KMS-11 (cell line): ENCODE measurements around the gene DOCK10.
A peak's percentile ranks its signal among the peaks of the same experiment; 100 is the strongest.

Experiments
- H2AFZ ChIP-seq: fragments of 200-600 bp; sonication (generic); 2 replicates; pipeline ENCODE4 v1.6.1; 2016; ENCODE audit warnings: antibody characterized with exemption, mixed run types, low read depth
- H3K27ac ChIP-seq: fragments of 200-600 bp; sonication (generic); 2 replicates; pipeline ENCODE4 v1.6.1; 2016; ENCODE audit warnings: mild to moderate bottlenecking, mixed run types
- H3K27me3 ChIP-seq: fragments of 200-600 bp; sonication (generic); 2 replicates; pipeline ENCODE4 v1.6.1; 2017; ENCODE audit warnings: mild to moderate bottlenecking, low read depth, mixed run types, moderate library complexity; ENCODE audit not compliant: insufficient read depth
- H3K36me3 ChIP-seq: fragments of 200-600 bp; sonication (generic); 2 replicates; pipeline ENCODE4 v1.6.1; 2017; ENCODE audit warnings: mild to moderate bottlenecking, mixed run types; ENCODE audit not compliant: insufficient read depth
- H3K4me1 ChIP-seq: fragments of 200-600 bp; sonication (generic); 2 replicates; pipeline ENCODE4 v1.6.1; 2016; ENCODE audit warnings: mild to moderate bottlenecking, low read depth, mixed run types; ENCODE audit not compliant: poor library complexity, severe bottlenecking
- H3K4me2 ChIP-seq: fragments of 200-600 bp; sonication (generic); 2 replicates; pipeline ENCODE4 v1.7.0; 2016; ENCODE audit warnings: mild to moderate bottlenecking, mixed run types
- H3K4me3 ChIP-seq: fragments of 200-600 bp; sonication (generic); IDR thresholded peaks from 2 replicates; pipeline ENCODE4 v1.6.1; 2017; ENCODE audit warnings: low read depth, low read length, mixed read lengths; ENCODE audit not compliant: insufficient read depth
- H3K79me2 ChIP-seq: fragments of 200-600 bp; sonication (generic); 2 replicates; pipeline ENCODE4 v1.6.1; 2016; ENCODE audit warnings: low read depth, mixed run types; ENCODE audit not compliant: insufficient read depth
- H3K9ac ChIP-seq: fragments of 200-600 bp; sonication (generic); 2 replicates; pipeline ENCODE4 v1.6.1; 2016; ENCODE audit warnings: mild to moderate bottlenecking, mixed run types
- H4K20me1 ChIP-seq: fragments of 200-600 bp; sonication (generic); 2 replicates; pipeline ENCODE4 v1.6.1; 2016; ENCODE audit warnings: mild to moderate bottlenecking, mixed run types; ENCODE audit not compliant: insufficient read depth
- CTCF ChIP-seq: fragments of 200-600 bp; sonication (generic); conservative IDR thresholded peaks from 2 replicates; pipeline ENCODE4 v1.6.1; 2017; ENCODE audit warnings: low read depth, mild to moderate bottlenecking, antibody characterized with exemption, low read length, moderate library complexity, mixed read lengths

Gene DOCK10

GRCh38 chr2:225041207-225041850, 939 bp downstream of the DOCK10 start:
- Histone ChIP-seq H3K4me2 (peak overlapping the region; percentile 80), H3K36me3 (no peaks in the 10 kb centered on the region), H3K9ac (peak overlapping the region; percentile 56; the same call in 1 of the 2 replicates), H2AFZ (peak overlapping the region; percentile 81), H3K27ac (peak overlapping the region; percentile 59), H3K27me3 (no peaks in the 10 kb centered on the region), H3K79me2 (no peaks in the 10 kb centered on the region), H3K4me3 (peak overlapping the region; percentile 36), H4K20me1 (no peaks in the 10 kb centered on the region), H3K4me1 (peaks cover 17% of the 10 kb centered on the region)
- TF ChIP-seq CTCF = no peak

GRCh38 chr2:225040856-225041206, 1.4 kb downstream of the DOCK10 start:
- H3K4me1 ChIP-seq = peaks cover 17% of the 10 kb centered on the region
- H3K4me2 ChIP-seq = peak overlapping the region; percentile 80
- peak overlapping the region; percentile 81 for H2AFZ ChIP-seq
- H3K36me3 ChIP-seq = no peaks in the 10 kb centered on the region
- H3K4me3 ChIP-seq = peak overlapping the region; percentile 36
- H3K27ac ChIP-seq = peak overlapping the region; percentile 59
- H3K27me3 ChIP-seq = no peaks in the 10 kb centered on the region
- no peaks in the 10 kb centered on the region for H3K79me2 ChIP-seq
- TF ChIP-seq CTCF = no peak
- H3K9ac ChIP-seq = peak overlapping the region; percentile 56; the same call in 1 of the 2 replicates
- H4K20me1 ChIP-seq = no peaks in the 10 kb centered on the region

GRCh38 chr2:225040142-225040541, 2.1 kb downstream of the DOCK10 start:
- Histone ChIP-seq H3K9ac (no peak overlapping the region), H3K36me3 (no peaks in the 10 kb centered on the region), H3K27ac (no peak overlapping the region), H3K4me3 (no peak overlapping the region), H3K4me2 (peak overlapping the region; percentile 80; the same call in 1 of the 2 replicates), H4K20me1 (no peaks in the 10 kb centered on the region), H3K4me1 (peaks cover 17% of the 10 kb centered on the region), H2AFZ (no peak overlapping the region), H3K79me2 (no peaks in the 10 kb centered on the region), H3K27me3 (no peaks in the 10 kb centered on the region)
- no peak for TF ChIP-seq CTCF

GRCh38 chr2:225038231-225038523, 4.1 kb downstream of the DOCK10 start:
- Histone ChIP-seq H3K27ac (no peak overlapping the region), H2AFZ (no peak overlapping the region), H3K79me2 (no peaks in the 10 kb centered on the region), H3K36me3 (no peaks in the 10 kb centered on the region), H3K4me1 (peaks cover 17% of the 10 kb centered on the region), H3K9ac (no peak overlapping the region), H3K4me2 (no peak overlapping the region), H4K20me1 (no peaks in the 10 kb centered on the region), H3K27me3 (no peaks in the 10 kb centered on the region), H3K4me3 (no peak overlapping the region)
- TF ChIP-seq CTCF = no peak
